CD4-positive, CD25-positive, alpha-beta regulatory T cell (primary cell): Measurements from ENCODE around the gene HFE. TPM values are rescaled to one million over a fixed set of nuclear protein-coding genes. Genes with fewer than 3 reads are reported as not detected.
"Not testable (repeated sequence)": the region's sequence is repeated elsewhere in the genome, so short reads cannot be mapped to it uniquely, and the experiment has no call there.

Experiments used
- ATAC-seq, 2 donors: fragments of 150-1000 bp; cut with Tn5 transposase; one replicate each; pipeline ENCODE4 v1.10.0; 2021; ENCODE audit warnings: low read depth in 2 of 2, moderate number of reproducible peaks in 2 of 2, moderate library complexity in 1 of 2
- DNase-seq, 3 donors: peaks; one replicate each; pipeline versions ENCODE4 v3.0.0 to v3.0.0-alpha.2; 2012 to 2022; ENCODE audit warnings: mixed read lengths in 1 of 3
- H3K27ac ChIP-seq: one replicate; pipeline ENCODE4 v1.7.0; 2013; ENCODE audit warnings: mild to moderate bottlenecking, low read length; ENCODE audit not compliant: insufficient read depth, poor library complexity, severe bottlenecking
- H3K27me3 ChIP-seq: one replicate; pipeline ENCODE4 v1.7.0; 2013; ENCODE audit warnings: low read length; ENCODE audit not compliant: control insufficient read depth, insufficient read depth
- H3K36me3 ChIP-seq: one replicate; pipeline ENCODE4 v1.7.0; 2013; ENCODE audit warnings: mild to moderate bottlenecking, low read length, moderate library complexity; ENCODE audit not compliant: control insufficient read depth, insufficient read depth
- H3K4me1 ChIP-seq: 2 replicates; pipeline ENCODE4 v1.7.0; 2013; ENCODE audit warnings: mild to moderate bottlenecking, low read length; ENCODE audit not compliant: insufficient read depth, control insufficient read depth, poor library complexity, severe bottlenecking
- H3K4me3 ChIP-seq: one replicate; pipeline ENCODE4 v1.7.0; 2013; ENCODE audit warnings: low read depth, mild to moderate bottlenecking, low read length, moderate library complexity
- H3K9me3 ChIP-seq, 2 experiments: 1 replicate in 1 of 2; 2 replicates in 1 of 2; pipeline ENCODE4 v1.7.0; 2013; ENCODE audit warnings: low read length in 2 of 2, mild to moderate bottlenecking in 1 of 2, moderate library complexity in 1 of 2; ENCODE audit not compliant: control insufficient read depth in 2 of 2
- H3K27ac Mint-ChIP-seq, 3 donors: one replicate each; pipeline ENCODE4 v1.8.0; 2020 to 2022; ENCODE audit warnings: mild to moderate bottlenecking in 3 of 3, mixed read lengths in 3 of 3, moderate library complexity in 2 of 3
- H3K27me3 Mint-ChIP-seq: one replicate; pipeline ENCODE4 v1.8.0; 2022; ENCODE audit warnings: mild to moderate bottlenecking, mixed read lengths
- H3K36me3 Mint-ChIP-seq: one replicate; pipeline ENCODE4 v1.8.0; 2020; ENCODE audit warnings: mixed read lengths
- H3K4me1 Mint-ChIP-seq, 4 donors: one replicate each; pipeline ENCODE4 v1.8.0; 2020 to 2022; ENCODE audit warnings: mixed read lengths in 4 of 4, mild to moderate bottlenecking in 1 of 4
- H3K4me3 Mint-ChIP-seq, 4 donors: one replicate each; pipeline ENCODE4 v1.8.0; 2020 to 2022; ENCODE audit warnings: mild to moderate bottlenecking in 4 of 4, mixed read lengths in 4 of 4, moderate library complexity in 3 of 4
- H3K9me3 Mint-ChIP-seq, 7 donors: one replicate each; pipeline ENCODE4 v1.8.0; 2020 to 2022; ENCODE audit warnings: mixed read lengths in 7 of 7, mild to moderate bottlenecking in 3 of 7, moderate library complexity in 2 of 7
- polyA plus RNA-seq, 4 donors: library from polyadenylated mRNA; unstranded; fragments of 300-500 nt; fragmentation: Illumina TruSeq; gene quantifications; one replicate each; pipeline ENCODE4 v1.2.3, GENCODE V29; 2021
- total RNA-seq: library from RNA; stranded (reverse); gene quantifications from one replicate; pipeline ENCODE4 v1.2.3, GENCODE V29; 2022

HFE gene
- total and polyA plus RNA-seq, 5 donors from 2014 or later, result 1.2 to 2.6 (median 2.5) TPM

GRCh38 chr6:26047329-26047728 is 39.9 kb upstream of the HFE start:
- not testable (repeated sequence) for H3K27ac ChIP-seq, DNase-seq, H3K27me3 ChIP-seq, H3K4me3 ChIP-seq, H3K27ac Mint-ChIP-seq, H3K9me3 ChIP-seq, H3K36me3 ChIP-seq, H3K27me3 Mint-ChIP-seq, H3K9me3 Mint-ChIP-seq, H3K36me3 Mint-ChIP-seq, ATAC-seq
- peak overlapping the region in 1 of 4 donors; percentile 43 for H3K4me3 Mint-ChIP-seq
- peaks cover 26% of the 10 kb centered on the region for H3K4me1 ChIP-seq
- H3K4me1 Mint-ChIP-seq, result peaks cover 5 to 27% (median 19%) of the 10 kb centered on the region in 4 donors

- no peaks in the 10 kb centered on the region for H3K27me3 Mint-ChIP-seq
- no peak for DNase-seq
- no peaks in the 10 kb centered on the region for H3K27me3 ChIP-seq
- no peaks in the 10 kb centered on the region for H3K36me3 Mint-ChIP-seq
- no peaks in the 10 kb centered on the region for H3K9me3 ChIP-seq
- H3K36me3 ChIP-seq, result no peaks in the 10 kb centered on the region
- H3K4me1 ChIP-seq, result peaks cover 18% of the 10 kb centered on the region
- no peaks in the 10 kb centered on the region for H3K9me3 Mint-ChIP-seq
- no peak overlapping the region for H3K4me3 ChIP-seq
- no peak for ATAC-seq
- H3K27ac ChIP-seq, result no peak overlapping the region
- H3K4me3 Mint-ChIP-seq, result peak overlapping the region in 2 of 4 donors; percentile 58 to 81
- H3K4me1 Mint-ChIP-seq, result peaks cover 3 to 22% (median 15%) of the 10 kb centered on the region in 4 donors
- no peak overlapping the region for H3K27ac Mint-ChIP-seq
Observed at GRCh38 chr6:26048590-26048989, 38.6 kb upstream of the HFE start.

GRCh38 chr6:26051665-26052310 is 35.4 kb upstream of the HFE start:
- H3K27me3 Mint-ChIP-seq, result no peaks in the 10 kb centered on the region
- no peaks in the 10 kb centered on the region for H3K36me3 ChIP-seq
- DNase-seq (no peak), ATAC-seq (no peak)
- no peaks in the 10 kb centered on the region for H3K36me3 Mint-ChIP-seq
- no peak overlapping the region for H3K4me3 Mint-ChIP-seq
- H3K4me1 Mint-ChIP-seq, result peaks cover 7 to 32% (median 19%) of the 10 kb centered on the region in 4 donors
- H3K9me3 ChIP-seq, result no peaks in the 10 kb centered on the region
- H3K27ac Mint-ChIP-seq, result no peak overlapping the region
- H3K9me3 Mint-ChIP-seq, result peaks cover 0 to 1% (median 0%) of the 10 kb centered on the region in 7 donors
- H3K27ac ChIP-seq, result no peak overlapping the region
- H3K4me3 ChIP-seq, result no peak overlapping the region
- no peaks in the 10 kb centered on the region for H3K27me3 ChIP-seq
- peaks cover 20% of the 10 kb centered on the region for H3K4me1 ChIP-seq

- peaks cover 29% of the 10 kb centered on the region for H3K4me1 ChIP-seq
- H3K4me1 Mint-ChIP-seq, result peaks cover 8 to 32% (median 21%) of the 10 kb centered on the region in 4 donors
- H3K27ac ChIP-seq, H3K36me3 Mint-ChIP-seq, H3K27me3 ChIP-seq, H3K36me3 ChIP-seq, H3K27ac Mint-ChIP-seq, H3K9me3 Mint-ChIP-seq, ATAC-seq, H3K27me3 Mint-ChIP-seq, DNase-seq, H3K4me3 ChIP-seq, H3K9me3 ChIP-seq: not testable (repeated sequence)
- H3K4me3 Mint-ChIP-seq, result peak overlapping the region in 2 of 4 donors; percentile 46 to 92
Observed at GRCh38 chr6:26052762-26053250, 34.4 kb upstream of the HFE start.

GRCh38 chr6:26053992-26054780 is 33.0 kb upstream of the HFE start:
- Mint-ChIP-seq H3K27ac (peak overlapping the region; percentile 96 to 99 (median 98)), H3K36me3 (no peaks in the 10 kb centered on the region), H3K27me3 (no peaks in the 10 kb centered on the region), H3K9me3 (peaks cover 0 to 1% (median 0%) of the 10 kb centered on the region in 7 donors), H3K4me1 (peaks cover 8 to 32% (median 19%) of the 10 kb centered on the region in 4 donors), H3K4me3 (peak overlapping the region; percentile 92 to 99 (median 96))
- Histone ChIP-seq H3K36me3 (no peaks in the 10 kb centered on the region), H3K4me3 (peak overlapping the region; percentile 99), H3K9me3 (no peaks in the 10 kb centered on the region), H3K4me1 (peaks cover 29% of the 10 kb centered on the region), H3K27me3 (no peaks in the 10 kb centered on the region), H3K27ac (peak overlapping the region; percentile 94)
- ATAC-seq (no peak), DNase-seq (peak in 1 of 3 donors; percentile 33)

GRCh38 chr6:26054781-26055718 is 32.2 kb upstream of the HFE start:
- Mint-ChIP-seq H3K9me3 (peaks cover 0 to 1% (median 0%) of the 10 kb centered on the region in 7 donors), H3K36me3 (no peaks in the 10 kb centered on the region)

More at GRCh38 chr6:26054781-26055718, 32.2 kb upstream of the HFE start:
- DNase-seq (peak; percentile 83 to 97 (median 93)), ATAC-seq (peak; percentile 62 to 64)
- Histone ChIP-seq H3K36me3 (no peaks in the 10 kb centered on the region), H3K27me3 (no peaks in the 10 kb centered on the region), H3K27ac (peak overlapping the region; percentile 94), H3K4me3 (peak overlapping the region; percentile 99), H3K9me3 (no peaks in the 10 kb centered on the region), H3K4me1 (peaks cover 29% of the 10 kb centered on the region)
- H3K27me3 Mint-ChIP-seq, result no peaks in the 10 kb centered on the region
- peak overlapping the region; percentile 96 to 99 (median 98) for H3K27ac Mint-ChIP-seq
- peaks cover 8 to 32% (median 19%) of the 10 kb centered on the region in 4 donors for H3K4me1 Mint-ChIP-seq
- H3K4me3 Mint-ChIP-seq, result peak overlapping the region; percentile 92 to 99 (median 96)
